22Rv1 (cell line): ENCODE data around the gene F3.

Source experiments
- CTCF ChIP-seq: fragments of 450-650 bp; IDR thresholded peaks from 2 replicates; pipeline ENCODE4 v1.5.1; 2017; ENCODE audit warnings: mild to moderate bottlenecking
- ZFX ChIP-seq: fragments of 450-650 bp; IDR thresholded peaks from 2 replicates; pipeline ENCODE4 v1.6.1; 2017; ENCODE audit warnings: antibody characterized with exemption, borderline replicate concordance

- TF ChIP-seq CTCF (no peak), ZFX (no peak)
Observed at GRCh38 chr1:94504601-94505000, 37.0 kb downstream of the F3 start.
